SU-DHL-6 (cell line): ENCODE data around the gene SIAH2.

Experiments
- CTCF ChIP-seq: fragments of 200-600 bp; sonication (generic); IDR thresholded peaks from one replicate; pipeline ENCODE4 v1.5.1; 2017; ENCODE audit warnings: antibody characterized with exemption, mild to moderate bottlenecking, low read length, moderate library complexity; ENCODE audit not compliant: insufficient read depth, poor library complexity, severe bottlenecking
- EZH2phosphoT487 ChIP-seq: fragments of 200-600 bp; sonication (generic), shearing (Covaris generic); conservative IDR thresholded peaks from 2 replicates; pipeline ENCODE4 v1.6.1; 2018; ENCODE audit warnings: mild to moderate bottlenecking, antibody characterized with exemption, low read length, moderate library complexity, mixed read lengths

GRCh38 chr3:150739877-150740645, 22.9 kb downstream of the SIAH2 start:
- TF ChIP-seq CTCF (no peak), EZH2phosphoT487 (no peak)
